HepG2 (cell line): Measurements from ENCODE around the gene RAB3C. TPM values are rescaled to one million over a fixed set of nuclear protein-coding genes. Genes with fewer than 3 reads are reported as not detected.

Experiments
- ATAC-seq: fragments of 200-7000 bp; cut with Tn5 transposase; 3 replicates; pipeline ENCODE4 v1.9.1; 2020; ENCODE audit warnings: mild to moderate bottlenecking, moderate library complexity
- BruUV-seq: library from RNA; stranded (reverse); fragments of 400-500 nt; replicated peaks from 2 replicates; lab custom pipeline; 2021; lab: Mats Ljungman, UMichigan
- CTCF ChIA-PET: fragments of 300-600 bp; formaldehyde crosslinking; extraction: SDS; loops from one replicate; lab custom pipeline; 2021; ENCODE audit warnings: low total read pairs, inconsistent platforms, low intra/inter-chr PET ratio; lab: Yijun Ruan, JAX
- POLR2A ChIA-PET: fragments of 350-600 bp; sonication (Branson Sonifier 250); formaldehyde crosslinking; loops from one replicate; lab custom pipeline; 2020; ENCODE audit warnings: antibody characterized with exemption, inconsistent platforms; lab: Yijun Ruan, JAX
- DNase-seq: peaks from one replicate; pipeline ENCODE4 v3.0.0-alpha.2; 2015; ENCODE audit warnings: low spot score
- FAIRE-seq: peaks from 3 replicates; lab custom pipeline; 2011; peaks lifted over from hg19 to GRCh38; lab: Jason Lieb, UNC
- H2AFZ ChIP-seq: one replicate; pipeline ENCODE4 v1.6.1; 2011; ENCODE audit warnings: low read length, inconsistent platforms
- H3K27ac ChIP-seq: fragments of 300-600 bp; 3 replicates; pipeline ENCODE4 v1.8.0; 2011; ENCODE audit warnings: mixed run types, mild to moderate bottlenecking, mixed read lengths, low read length, inconsistent platforms; ENCODE audit not compliant: insufficient read depth; ENCODE audit errors: extremely low read length
- H3K27me3 ChIP-seq, 2 experiments: fragments of 200-600 bp in 1 of 2; 2 replicates in 1 of 2; 3 replicates in 1 of 2; pipeline versions ENCODE4 v1.6.0 to v1.8.0; 2011; ENCODE audit warnings: low read length in 2 of 2, mild to moderate bottlenecking in 2 of 2, moderate library complexity in 2 of 2, inconsistent platforms in 1 of 2; ENCODE audit not compliant: insufficient read depth in 2 of 2, control insufficient read depth in 1 of 2
- H3K36me3 ChIP-seq, 2 experiments: fragments of 200-600 bp in 1 of 2; replicated peaks in 1 of 2; 2 replicates in 1 of 2; 3 replicates in 1 of 2; pipeline versions ENCODE4 v1.5.1 to v1.8.0; 2011; ENCODE audit warnings: low read length in 2 of 2, inconsistent platforms in 1 of 2; ENCODE audit not compliant: insufficient read depth in 2 of 2, control insufficient read depth in 1 of 2
- H3K4me1 ChIP-seq: 2 replicates; pipeline ENCODE4 v1.5.1; 2012; ENCODE audit warnings: low read length, inconsistent platforms; ENCODE audit not compliant: insufficient read depth
- H3K4me2 ChIP-seq: 2 replicates; pipeline ENCODE4 v1.6.0; 2011; ENCODE audit warnings: low read depth, low read length, inconsistent platforms
- H3K4me3 ChIP-seq, 3 experiments: fragments of 200-600 bp in 1 of 3; sonication (generic), shearing (Covaris generic) in 1 of 3; replicated peaks in 1 of 3; 2 replicates each; pipeline ENCODE4 v1.5.1; 2011 to 2016; ENCODE audit warnings: low read length in 3 of 3, inconsistent platforms in 2 of 3, low read depth in 2 of 3, mild to moderate bottlenecking in 2 of 3, control low read depth in 1 of 3, mixed read lengths in 1 of 3; ENCODE audit not compliant: insufficient read depth in 1 of 3
- H3K79me2 ChIP-seq: one replicate; pipeline ENCODE4 v1.6.1; 2011; ENCODE audit warnings: low read length, inconsistent platforms; ENCODE audit not compliant: insufficient read depth
- H3K9ac ChIP-seq: 2 replicates; pipeline ENCODE4 v1.6.0; 2011; ENCODE audit warnings: mild to moderate bottlenecking, low read depth, low read length, inconsistent platforms; ENCODE audit not compliant: insufficient read depth
- H3K9me3 ChIP-seq: 2 replicates; pipeline ENCODE4 v1.5.1; 2012; ENCODE audit warnings: mild to moderate bottlenecking, low read length
- H4K20me1 ChIP-seq: 2 replicates; pipeline ENCODE4 v1.6.0; 2011; ENCODE audit warnings: inconsistent platforms, mild to moderate bottlenecking, low read length, moderate library complexity; ENCODE audit not compliant: insufficient read depth
- KDM3A ChIP-seq: IDR thresholded peaks from 2 replicates; pipeline ENCODE4 v1.6.1; 2018; ENCODE audit warnings: low read depth, missing compliant biosample characterization
- REL ChIP-seq: sonication (generic); formaldehyde crosslinking; conservative IDR thresholded peaks from 2 replicates; pipeline ENCODE4 v1.8.0; 2022; ENCODE audit warnings: mild to moderate bottlenecking, missing genetic modification reagents, moderate library complexity
- SOX5 ChIP-seq: IDR thresholded peaks from 2 replicates; pipeline ENCODE4 v1.6.1; 2016; ENCODE audit warnings: borderline replicate concordance
- TEAD2 ChIP-seq: sonication (generic); formaldehyde crosslinking; IDR thresholded peaks from 2 replicates; pipeline ENCODE4 v1.9.0; 2021; ENCODE audit warnings: missing genetic modification reagents
- ZFYVE20 ChIP-seq: sonication (generic); formaldehyde crosslinking; IDR thresholded peaks from 2 replicates; pipeline ENCODE4 v1.8.0; 2023; ENCODE audit warnings: low read depth, mild to moderate bottlenecking, moderate library complexity, missing genetic modification reagents, borderline replicate concordance
- ZNF12 ChIP-seq: sonication (generic); formaldehyde crosslinking; IDR thresholded peaks from 2 replicates; pipeline ENCODE4 v1.5.0; 2020; ENCODE audit warnings: missing genetic modification reagents
- ZNF24 ChIP-seq: fragments of 450-650 bp; IDR thresholded peaks from 2 replicates; pipeline ENCODE4 v1.6.1; 2017; ENCODE audit warnings: antibody characterized with exemption, mild to moderate bottlenecking
- ZNF282 ChIP-seq: fragments of 450-650 bp; IDR thresholded peaks from 2 replicates; pipeline ENCODE4 v1.6.1; 2018; ENCODE audit not compliant: partially characterized antibody
- ZNF530 ChIP-seq: sonication (generic); formaldehyde crosslinking; IDR thresholded peaks from 2 replicates; pipeline ENCODE4 v1.5.0; 2020; ENCODE audit warnings: low read depth, mild to moderate bottlenecking, missing genetic modification reagents
- WGBS: methylation state at CpG from one replicate; pipeline ENCODE4 v1.1.6; 2017; ENCODE audit warnings: low lambda C conversion rate; 5-methylcytosine and 5-hydroxymethylcytosine counted together
- in situ Hi-C: cut with HindIII; loops from 2 replicates; pipeline ENCODE4 v1.10.0; 2017; ENCODE audit warnings: low pct_unique_long_range_greater_than_20kb; ENCODE audit not compliant: extremely low pct_ligation_motif_present
- intact Hi-C: fragments of 100-400 bp; cut with micrococcal nuclease; formaldehyde crosslinking; loops from one replicate; pipeline ENCODE4 v1.10.0; 2022; ENCODE audit not compliant: unreplicated experiment
- polyA plus RNA-seq, 8 experiments: library from polyadenylated mRNA; depleted of rRNA in 3 of 8; stranded (reverse) in 7 of 8; unstranded in 1 of 8; fragments of >200 nt; fragmentation: Illumina TruSeq in 4 of 8; extraction: Trizol in 4 of 8; gene quantifications; 2 replicates each; pipeline versions ENCODE4 v1.2.1 to v1.2.3, GENCODE V29; 2011 to 2016; ENCODE audit warnings: low read depth in 4 of 8, missing spikeins in 1 of 8, mixed read lengths in 1 of 8; ENCODE audit not compliant: insufficient read depth in 1 of 8
- total RNA-seq, 5 experiments: library from RNA; depleted of rRNA; stranded (reverse); fragments of >200 nt; fragmentation: Illumina TruSeq; extraction: Trizol; gene quantifications; 2 replicates each; pipeline ENCODE4 v1.2.3, GENCODE V29; 2016; ENCODE audit warnings: low read depth in 1 of 5

Gene RAB3C
- total and polyA plus RNA-seq, 2 of the 13 experiments (the other 11 are each of a cell fraction or from before 2014, with no cell fraction given): not detected

DNA sequence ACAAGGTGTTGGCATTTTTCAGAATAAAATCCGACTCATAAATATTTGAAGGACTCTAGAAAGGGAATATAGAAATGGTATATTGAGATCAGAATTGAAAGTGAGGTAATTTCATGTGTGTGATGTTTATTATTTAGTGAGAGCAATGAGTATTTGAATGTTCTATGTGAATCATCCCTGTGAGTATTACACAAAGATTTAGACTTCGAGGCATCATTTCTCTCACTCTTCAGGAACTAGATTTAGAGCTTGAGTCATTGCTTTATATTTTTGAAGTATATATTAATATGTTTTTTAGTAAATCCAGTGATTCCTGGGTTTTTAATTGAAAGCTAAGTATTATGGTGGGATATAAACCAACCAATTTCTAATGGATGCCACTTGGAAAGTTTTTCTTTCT is 91.2 kb downstream of the RAB3C start (continued):
- TF ChIP-seq ZNF12 (CRISPR knock-in tag): no peak

DNA sequence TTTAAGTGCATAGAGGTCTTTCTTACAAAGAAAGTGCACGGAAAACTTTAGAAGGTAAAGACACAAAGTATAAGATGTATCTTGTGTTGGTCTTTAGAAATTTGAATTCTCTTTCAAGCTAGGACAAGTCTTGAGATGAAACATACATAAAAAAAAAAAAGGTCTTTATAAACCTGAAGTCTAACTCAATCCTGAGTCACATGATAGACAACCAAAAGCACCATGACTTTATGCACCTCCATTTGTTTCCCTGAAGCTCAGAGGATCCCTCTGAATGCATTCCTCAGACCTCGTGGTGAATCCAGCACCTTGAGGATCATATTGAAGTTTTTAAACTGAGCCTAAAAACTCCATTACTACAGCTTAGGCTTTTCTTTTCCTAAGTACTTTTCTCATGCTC is 91.8 kb downstream of the RAB3C start:
- 0% methylated on average over 2 of the region's 2 CpGs for WGBS
- FAIRE-seq: no peak
- Histone ChIP-seq H3K4me3 (no peak overlapping the region), H3K4me2 (no peak overlapping the region), H3K36me3 (no peaks in the 10 kb centered on the region), H3K79me2 (no peaks in the 10 kb centered on the region), H3K27ac (no peak overlapping the region), H3K27me3 (no peaks in the 10 kb centered on the region; a peak in 1 of 5 replicates), H3K9me3 (no peaks in the 10 kb centered on the region), H2AFZ (no peak overlapping the region), H3K9ac (no peak overlapping the region), H4K20me1 (no peaks in the 10 kb centered on the region), H3K4me1 (no peaks in the 10 kb centered on the region)
- intact Hi-C loops (no loop called here), in situ Hi-C loops (no loop called here)
- no TSS peak for BruUV-seq
- no peak for DNase-seq
- no peak for TF ChIP-seq ZNF24
- ChIA-PET CTCF (no interaction called here), POLR2A (no interaction called here)
- ATAC-seq: no peak

DNA sequence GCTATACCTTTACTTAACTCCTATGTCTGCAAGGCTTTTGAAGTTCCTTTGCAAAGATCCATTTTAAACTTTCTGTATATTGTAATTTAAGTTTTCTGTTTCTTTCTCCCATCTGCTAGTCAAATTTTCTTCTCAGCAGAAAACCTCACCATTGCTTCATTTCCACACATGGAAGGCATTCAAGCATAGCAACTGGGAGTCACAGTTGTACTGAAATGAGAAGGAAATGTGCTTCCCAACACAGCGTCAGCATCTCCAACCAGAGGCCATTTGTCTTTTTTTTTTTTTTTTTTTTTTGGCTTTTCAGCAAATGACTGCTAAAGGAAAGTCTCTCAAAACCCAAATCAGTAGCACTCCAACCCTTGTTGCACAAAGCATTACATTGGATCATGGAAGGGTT is 92.5 kb downstream of the RAB3C start:
- no peaks in the 10 kb centered on the region for H4K20me1 ChIP-seq
- no peak overlapping the region for H3K9ac ChIP-seq
- CTCF ChIA-PET: no interaction called here
- no peaks in the 10 kb centered on the region; a peak in 1 of 5 replicates for H3K27me3 ChIP-seq
- H3K4me3 ChIP-seq: no peak overlapping the region
- H3K36me3 ChIP-seq: no peaks in the 10 kb centered on the region
- H2AFZ ChIP-seq: no peak overlapping the region
- H3K4me2 ChIP-seq: no peak overlapping the region
- H3K27ac ChIP-seq: no peak overlapping the region
- no peaks in the 10 kb centered on the region for H3K79me2 ChIP-seq
- no peak for FAIRE-seq
- no peak for ATAC-seq
- 3% methylated on average over 1 of the region's 1 CpG for WGBS
- no peaks in the 10 kb centered on the region for H3K9me3 ChIP-seq
- in situ Hi-C loops: no loop called here
- no peak for TF ChIP-seq ZNF282
- no peak for TF ChIP-seq ZNF530 (CRISPR knock-in tag)
- TF ChIP-seq TEAD2 (CRISPR knock-in tag): no peak
- TF ChIP-seq ZFYVE20 (CRISPR knock-in tag): no peak
- TF ChIP-seq REL (CRISPR knock-in tag): no peak
- no peak for TF ChIP-seq SOX5 (CRISPR knock-in tag)
- no peak for TF ChIP-seq KDM3A (CRISPR knock-in tag)
- TF ChIP-seq, all 625 proteins: peak for 0
- no peaks in the 10 kb centered on the region for H3K4me1 ChIP-seq
- no peak for DNase-seq
- intact Hi-C loops: no loop called here
- BruUV-seq: no TSS peak
- POLR2A ChIA-PET: no interaction called here
